Cardiac atrium fibroblast (primary cell): ENCODE data around the gene MTMR10. TPM values are rescaled to one million over a fixed set of nuclear protein-coding genes. Genes with fewer than 3 reads are reported as not detected.

Source experiments
- total RNA-seq: library from RNA; depleted of rRNA; stranded (reverse); fragments of >200 nt; gene quantifications from 2 replicates; pipeline ENCODE4 v1.2.3, GENCODE V29; 2015

Gene MTMR10, protein sequence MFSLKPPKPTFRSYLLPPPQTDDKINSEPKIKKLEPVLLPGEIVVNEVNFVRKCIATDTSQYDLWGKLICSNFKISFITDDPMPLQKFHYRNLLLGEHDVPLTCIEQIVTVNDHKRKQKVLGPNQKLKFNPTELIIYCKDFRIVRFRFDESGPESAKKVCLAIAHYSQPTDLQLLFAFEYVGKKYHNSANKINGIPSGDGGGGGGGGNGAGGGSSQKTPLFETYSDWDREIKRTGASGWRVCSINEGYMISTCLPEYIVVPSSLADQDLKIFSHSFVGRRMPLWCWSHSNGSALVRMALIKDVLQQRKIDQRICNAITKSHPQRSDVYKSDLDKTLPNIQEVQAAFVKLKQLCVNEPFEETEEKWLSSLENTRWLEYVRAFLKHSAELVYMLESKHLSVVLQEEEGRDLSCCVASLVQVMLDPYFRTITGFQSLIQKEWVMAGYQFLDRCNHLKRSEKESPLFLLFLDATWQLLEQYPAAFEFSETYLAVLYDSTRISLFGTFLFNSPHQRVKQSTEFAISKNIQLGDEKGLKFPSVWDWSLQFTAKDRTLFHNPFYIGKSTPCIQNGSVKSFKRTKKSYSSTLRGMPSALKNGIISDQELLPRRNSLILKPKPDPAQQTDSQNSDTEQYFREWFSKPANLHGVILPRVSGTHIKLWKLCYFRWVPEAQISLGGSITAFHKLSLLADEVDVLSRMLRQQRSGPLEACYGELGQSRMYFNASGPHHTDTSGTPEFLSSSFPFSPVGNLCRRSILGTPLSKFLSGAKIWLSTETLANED
- total RNA-seq = 16.5 and 32.7 TPM in 2 replicates

GRCh38 chr15:30991255-30992235 is at the start of gene MTMR10:
MTMR10 (minus strand) TSS chr15:30991628; CDS start chr15:30991506, 122 bp downstream.

DNA sequence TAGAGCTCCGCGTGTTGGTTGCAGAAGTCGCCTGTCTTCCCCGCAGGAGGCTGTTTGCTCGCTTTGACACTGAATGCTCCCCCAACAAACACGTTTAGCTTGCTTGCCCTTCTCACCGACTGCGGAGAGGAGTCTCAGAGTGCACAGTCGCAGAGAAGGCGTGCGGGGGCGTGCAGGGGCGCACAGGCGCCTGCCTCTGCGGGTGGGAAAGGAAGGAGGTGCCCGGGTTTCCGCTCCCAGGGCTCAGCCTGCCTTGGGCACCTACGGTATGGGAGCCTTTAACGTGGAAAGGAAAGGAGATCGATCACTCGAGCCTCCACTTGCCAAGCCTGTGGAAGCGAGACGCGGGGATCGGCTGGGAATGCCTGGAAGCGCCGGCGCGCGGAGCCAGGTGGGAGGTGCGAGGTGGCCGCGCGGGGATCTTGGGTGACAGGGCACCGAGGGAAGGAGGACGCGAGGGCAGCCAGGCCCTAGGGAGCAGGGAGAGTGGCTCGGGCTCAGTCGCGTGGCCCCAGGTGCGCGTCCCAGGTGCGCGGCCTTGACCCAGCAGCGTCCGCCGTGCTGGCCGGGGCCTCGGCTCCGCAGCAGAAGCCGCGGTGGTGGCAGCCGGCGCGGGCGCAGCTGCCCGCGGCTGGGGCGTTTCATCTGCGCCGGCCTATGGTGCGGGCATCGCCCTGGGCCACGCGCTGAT is 87.8 kb downstream of the MTMR10 start, which contains the start of gene FAN1:
TSS of gene FAN1 (plus strand) at position 419 of the 691 bp plus-strand sequence. CDS start 749 bp downstream, outside the sequence.

Other genes with a start within 250 kb of the MTMR10 start
- gene FAN1, start 87.7 kb downstream of the MTMR10 start, total RNA-seq = 10.1 and 13.1 TPM in 2 replicates
- gene TRPM1, start 110.1 kb upstream of the MTMR10 start, total RNA-seq = not detected in 2 replicates